ENCODE results near the gene CFAP46.

The CFAP46 gene

DNA sequence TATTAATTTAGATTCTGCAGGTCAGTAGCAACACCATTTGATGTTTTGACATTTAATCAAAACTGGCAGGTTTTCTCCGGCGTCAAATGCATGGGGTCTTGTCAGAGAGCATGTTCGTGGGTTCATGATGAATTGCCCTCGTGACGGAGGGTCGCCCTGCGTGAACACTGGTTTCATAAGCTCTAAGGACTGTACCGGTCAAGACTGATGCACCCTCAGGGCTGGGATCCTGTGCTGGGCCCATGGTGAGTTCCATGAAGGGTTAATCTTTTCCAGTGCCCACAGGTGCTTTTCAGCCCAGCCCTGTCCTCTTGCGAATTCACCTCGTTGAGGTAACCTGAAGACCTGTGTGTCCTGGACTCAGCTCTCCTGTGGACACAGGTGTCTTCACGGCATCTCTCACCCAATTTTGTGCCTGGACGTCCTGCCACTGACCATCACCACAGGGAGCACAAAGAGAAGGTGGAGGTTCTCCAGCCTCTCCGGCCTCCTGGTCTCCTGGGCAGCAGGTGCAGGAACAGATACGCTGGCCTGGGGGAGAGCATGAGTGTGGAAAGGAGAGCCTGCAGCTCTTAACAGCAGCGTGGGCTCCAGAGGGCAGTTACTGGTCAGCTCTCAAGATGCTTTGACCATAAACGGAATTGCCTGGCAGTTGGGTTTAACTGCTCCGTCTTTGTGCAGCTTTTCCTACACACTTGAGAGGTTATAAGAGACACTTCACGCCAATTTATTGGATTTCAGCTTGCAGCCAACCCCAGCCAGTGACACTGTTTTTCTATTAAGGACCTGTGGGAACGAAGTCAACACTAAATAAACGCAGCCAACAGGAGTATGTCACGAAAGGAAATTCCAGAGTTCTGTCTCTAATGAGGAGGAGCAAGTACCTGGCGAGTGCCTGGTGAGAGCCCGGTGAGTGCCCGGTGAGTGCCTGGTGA lies 37.4 kb upstream of the CFAP46 start:
- no peak for DNase-seq (ENCODE audit: low read depth in 2 of 2)

DNA sequence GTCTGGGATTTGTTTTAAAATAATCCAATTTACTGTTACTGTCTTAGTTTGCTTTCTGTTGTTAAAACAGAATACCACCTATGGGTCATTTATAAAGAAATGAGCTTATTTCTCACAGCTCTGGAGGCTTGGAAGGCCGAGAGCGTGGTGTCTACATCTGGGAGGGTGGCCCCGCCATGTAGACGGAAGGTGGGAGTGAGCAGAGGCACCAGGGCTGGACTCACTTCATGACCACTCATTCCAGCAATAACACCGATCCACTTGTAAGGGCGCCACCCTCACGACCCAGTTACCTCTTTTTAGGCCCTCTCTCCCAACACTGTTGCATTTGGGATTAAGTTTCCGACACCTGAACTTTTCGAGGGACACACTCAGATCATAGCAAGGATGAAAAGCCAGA lies 36.2 kb upstream of the CFAP46 start:
- no peak for DNase-seq (ENCODE audit: low read depth in 2 of 2)

DNA sequence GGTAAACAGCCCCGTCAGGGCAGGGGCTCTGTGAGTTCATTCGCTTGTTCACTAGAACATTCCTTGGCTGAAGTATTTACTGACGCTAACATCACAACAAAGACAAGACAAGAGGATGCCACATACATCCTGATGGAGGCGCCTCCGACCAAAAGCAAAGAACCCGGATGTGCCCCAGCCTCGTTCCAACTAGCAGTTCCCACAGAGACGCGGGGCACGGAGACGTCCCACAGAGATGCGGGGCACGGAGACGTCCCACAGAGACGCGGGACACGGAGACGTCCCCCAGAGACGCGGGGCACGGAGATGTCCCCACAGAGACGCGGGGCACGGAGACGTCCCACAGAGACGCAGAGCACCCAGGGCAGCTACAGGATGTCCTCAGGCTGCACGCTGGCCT lies 35.4 kb upstream of the CFAP46 start:
- no peak for DNase-seq (ENCODE audit: low read depth in 2 of 2)

DNA sequence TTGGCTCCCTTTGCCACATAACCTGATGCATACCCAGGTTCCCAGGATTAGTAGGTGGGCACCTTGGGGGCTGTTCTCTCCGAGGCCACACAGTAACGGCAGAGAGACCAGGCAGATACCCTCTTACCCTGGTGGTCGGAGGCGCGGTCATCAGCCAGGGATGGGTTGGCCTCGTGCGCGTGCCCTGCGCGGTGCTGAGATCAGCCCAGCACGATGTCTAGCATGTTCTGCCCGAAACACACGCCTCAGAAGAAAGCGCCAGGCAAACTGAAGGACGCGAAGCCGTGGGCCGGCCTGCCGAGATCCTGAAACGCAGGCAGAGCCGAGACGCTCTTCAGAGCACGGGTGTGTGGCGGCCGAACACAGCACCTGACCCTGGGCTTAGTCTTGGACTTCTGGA lies 34.7 kb upstream of the CFAP46 start:
- DNase-seq (ENCODE audit: low read depth in 2 of 2): no peak

DNA sequence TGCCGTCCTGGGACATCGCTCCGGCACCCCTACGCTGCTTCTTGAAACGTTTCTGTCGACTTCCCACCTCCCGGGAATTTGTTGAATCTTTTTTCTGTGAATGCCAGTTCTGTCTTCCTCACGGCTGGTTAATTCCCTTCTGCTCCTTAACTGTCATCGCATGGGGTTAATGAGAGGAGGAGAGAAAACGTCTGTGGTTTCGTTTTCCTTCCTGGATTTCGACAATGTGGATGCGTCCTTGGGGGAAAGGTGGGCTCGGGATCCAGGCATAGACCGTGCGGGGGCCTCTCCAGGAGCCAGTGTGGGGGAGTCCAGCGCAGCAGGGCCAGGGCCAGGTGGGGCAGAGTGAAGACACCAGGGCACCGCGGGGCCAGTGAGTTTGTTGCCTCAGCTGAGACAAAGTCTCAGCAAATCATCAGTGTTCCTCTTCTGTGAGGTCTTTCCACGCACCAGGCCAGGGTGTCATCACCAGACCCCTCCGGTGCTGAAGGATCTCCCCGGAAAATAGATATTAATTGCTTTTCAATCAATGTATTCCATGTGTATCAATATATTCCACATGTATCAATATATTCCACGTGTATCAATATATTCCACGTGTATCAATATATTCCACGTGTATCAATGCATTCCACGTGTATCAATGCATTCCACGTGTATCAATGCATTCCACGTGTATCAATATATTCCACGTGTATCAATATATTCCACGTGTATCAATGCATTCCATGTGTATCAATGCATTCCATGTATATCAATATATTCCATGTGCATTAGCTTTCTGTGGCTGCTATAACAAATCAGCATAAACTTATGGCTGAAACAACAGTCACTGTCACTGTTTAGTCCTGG lies 33.7 kb upstream of the CFAP46 start:
- no peak for DNase-seq (ENCODE audit: low read depth in 2 of 2)

DNA sequence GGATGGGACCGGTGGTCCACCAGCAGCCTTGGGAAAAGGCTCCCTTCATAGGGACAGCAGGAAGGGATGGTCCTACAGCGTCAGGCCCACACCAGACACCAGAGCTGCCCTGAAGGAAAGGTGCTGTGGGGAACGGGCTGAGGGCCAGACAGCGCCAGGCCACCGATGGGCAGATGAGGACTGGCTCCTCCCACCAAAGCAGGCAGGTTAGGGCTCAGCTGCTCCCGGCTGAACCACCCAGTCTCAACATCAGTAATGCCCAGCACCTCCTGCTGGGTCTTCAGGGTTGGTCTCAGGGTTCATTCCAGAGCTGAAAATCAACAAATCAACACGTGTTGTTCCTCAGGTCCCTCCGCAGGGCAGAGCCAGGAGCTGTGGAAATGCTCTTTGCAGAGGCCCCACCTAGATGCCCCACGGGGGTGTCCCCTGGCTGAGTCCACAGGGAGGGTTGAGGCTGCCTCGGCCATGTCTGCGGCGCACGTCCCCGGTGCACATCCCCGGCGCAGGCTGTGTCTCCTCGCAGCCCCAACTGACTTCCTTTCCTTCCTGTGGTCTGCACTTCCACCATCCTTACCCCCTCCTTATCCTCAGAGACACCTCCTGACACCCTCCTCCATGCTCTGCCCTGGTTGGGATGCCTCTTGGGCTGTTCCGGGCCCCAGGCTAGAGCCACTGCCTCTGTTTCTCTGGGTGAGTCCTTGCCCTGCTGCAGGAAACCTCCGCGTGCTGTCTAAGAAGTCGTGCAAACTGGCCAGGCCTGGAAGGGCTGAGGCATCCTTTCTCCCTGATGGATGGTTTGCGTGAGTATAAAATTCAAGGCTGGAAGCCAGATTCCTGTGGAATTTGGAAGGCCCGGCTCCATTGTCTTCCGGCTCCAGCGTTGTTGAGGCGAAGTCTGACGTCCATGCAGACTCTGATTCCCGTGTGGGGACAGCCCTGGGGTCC lies 32.8 kb upstream of the CFAP46 start:
- DNase-seq (ENCODE audit: low read depth in 2 of 2): no peak

DNA sequence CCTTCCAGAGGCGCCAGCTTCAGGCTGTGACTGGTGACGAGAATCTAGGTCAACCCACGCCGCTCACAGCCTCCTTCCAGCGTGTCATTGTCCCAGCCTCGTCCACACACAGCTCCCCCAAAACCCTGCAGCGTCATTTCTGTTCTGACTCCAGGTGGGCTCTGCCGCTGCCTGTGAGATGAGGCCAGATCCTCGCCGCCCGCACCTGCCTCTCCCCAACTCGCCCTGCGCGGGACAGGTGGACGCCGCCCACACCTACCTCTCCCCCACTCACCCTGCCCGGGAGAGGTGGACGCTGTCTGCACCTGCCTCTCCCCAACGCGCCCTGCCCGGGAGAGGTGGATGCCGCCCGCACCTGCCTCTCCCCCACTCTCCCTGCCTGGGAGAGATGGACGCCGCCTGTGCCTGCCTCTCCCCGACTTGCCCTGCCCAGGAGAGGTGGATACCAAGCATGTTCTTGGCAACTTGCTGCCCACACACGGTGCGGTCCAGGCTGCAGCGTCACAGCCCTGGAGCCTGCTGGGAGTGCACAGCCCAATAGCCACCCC lies 32.0 kb upstream of the CFAP46 start:
- DNase-seq (ENCODE audit: low read depth in 2 of 2): no peak

DNA sequence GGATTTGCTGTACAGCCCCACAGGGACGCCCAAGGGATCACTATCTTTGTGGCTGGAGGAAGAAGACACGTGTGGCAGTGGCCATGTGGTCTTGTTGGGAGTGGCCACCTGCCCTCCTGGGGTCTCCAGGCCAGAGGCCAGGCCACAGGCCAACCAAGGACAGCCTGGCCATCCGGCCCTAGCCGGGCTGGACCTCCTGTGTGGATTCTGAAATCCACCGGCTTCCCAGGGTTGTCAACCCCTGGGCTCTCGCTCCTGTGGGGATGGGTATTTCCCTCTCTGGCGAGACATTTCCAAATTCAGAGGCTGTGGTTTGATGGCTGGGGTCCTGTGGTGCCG lies 31.5 kb upstream of the CFAP46 start:
- no peak for DNase-seq (ENCODE audit: low read depth in 2 of 2)

DNA sequence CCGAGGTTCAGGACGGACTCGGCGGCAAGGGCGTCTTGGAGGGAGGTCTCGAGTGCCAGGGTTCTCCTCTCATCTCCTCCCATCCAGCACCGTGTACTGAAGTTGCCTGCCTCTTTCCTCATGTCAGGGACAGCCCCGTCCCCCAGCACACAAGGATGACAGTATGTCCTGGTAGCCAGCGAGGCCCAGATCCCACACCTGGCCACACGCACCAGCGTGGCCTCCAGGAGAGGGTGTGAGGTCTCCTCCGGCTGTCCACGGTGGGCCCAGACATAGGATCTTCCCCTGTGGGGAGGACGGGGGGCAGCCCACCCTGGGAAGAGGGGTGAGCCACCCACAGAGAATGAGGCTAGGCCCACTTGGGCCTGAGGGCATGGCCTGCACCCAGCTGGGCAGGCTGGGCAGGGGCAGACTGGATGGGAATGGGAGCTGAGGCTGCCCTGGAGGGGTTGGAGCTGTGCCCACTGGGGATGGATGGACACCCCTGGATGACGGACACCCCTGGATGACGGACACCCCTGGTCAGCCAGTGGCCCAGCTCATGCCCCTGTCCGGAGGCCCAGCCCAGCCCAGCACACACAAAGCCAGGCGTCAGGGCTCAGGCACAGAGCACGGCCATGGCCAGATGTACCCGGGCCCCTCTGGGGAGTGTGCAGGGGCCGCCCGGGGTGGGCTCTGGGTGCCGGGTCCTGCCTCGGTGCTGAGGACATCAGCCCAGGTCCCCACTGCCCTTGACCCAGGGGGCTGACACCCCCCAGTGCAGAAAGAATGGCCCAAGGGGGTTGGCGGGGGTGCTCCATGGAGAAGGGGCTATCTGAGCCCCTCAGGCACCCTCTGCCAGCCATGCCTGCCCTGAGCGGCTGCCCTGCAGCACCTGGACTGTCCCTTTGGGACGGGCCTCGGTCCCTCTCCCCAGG lies 30.9 kb upstream of the CFAP46 start:
- DNase-seq (ENCODE audit: low read depth in 2 of 2): no peak

DNA sequence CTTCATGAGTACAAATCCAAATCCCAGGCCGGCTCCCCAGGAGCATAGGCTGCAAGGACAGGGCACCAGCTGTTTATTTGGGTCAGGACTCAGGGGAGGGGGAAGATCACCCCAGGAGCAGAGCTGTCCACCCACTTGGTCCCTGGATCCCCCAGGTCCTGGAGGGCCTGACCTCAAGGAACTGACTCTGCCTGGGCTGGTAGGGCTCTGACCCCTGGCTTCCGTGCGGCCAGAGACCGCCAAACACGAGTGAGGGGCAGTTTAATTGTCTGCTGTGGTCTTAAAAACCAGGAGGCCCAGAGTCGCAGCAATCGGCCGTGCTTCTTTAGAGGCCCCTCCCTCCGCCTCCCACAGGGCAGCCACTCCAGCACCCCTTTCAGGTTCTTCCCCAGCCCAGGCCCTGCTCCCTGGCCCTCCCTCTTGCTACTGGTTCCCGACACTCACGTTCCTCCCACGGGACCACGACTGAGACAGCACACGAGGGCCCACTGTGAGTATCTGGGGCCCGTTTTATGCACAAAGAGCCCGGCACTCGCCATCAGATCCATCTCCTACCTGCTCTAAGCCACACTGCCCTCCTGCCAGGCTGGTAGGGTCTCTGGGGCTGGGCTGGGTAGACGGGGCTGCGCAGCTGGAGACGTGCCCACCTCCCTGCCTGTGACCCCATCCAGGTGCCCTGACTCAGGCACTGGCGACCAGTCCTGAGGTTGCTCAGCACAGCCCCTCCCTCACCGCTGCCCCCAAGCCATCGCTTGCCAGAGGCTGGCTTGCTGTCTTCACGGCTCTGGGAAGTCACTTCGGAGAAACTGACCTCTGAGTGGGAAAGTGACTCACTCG lies 30.0 kb upstream of the CFAP46 start:
- DNase-seq (ENCODE audit: low read depth in 2 of 2): no peak

DNA sequence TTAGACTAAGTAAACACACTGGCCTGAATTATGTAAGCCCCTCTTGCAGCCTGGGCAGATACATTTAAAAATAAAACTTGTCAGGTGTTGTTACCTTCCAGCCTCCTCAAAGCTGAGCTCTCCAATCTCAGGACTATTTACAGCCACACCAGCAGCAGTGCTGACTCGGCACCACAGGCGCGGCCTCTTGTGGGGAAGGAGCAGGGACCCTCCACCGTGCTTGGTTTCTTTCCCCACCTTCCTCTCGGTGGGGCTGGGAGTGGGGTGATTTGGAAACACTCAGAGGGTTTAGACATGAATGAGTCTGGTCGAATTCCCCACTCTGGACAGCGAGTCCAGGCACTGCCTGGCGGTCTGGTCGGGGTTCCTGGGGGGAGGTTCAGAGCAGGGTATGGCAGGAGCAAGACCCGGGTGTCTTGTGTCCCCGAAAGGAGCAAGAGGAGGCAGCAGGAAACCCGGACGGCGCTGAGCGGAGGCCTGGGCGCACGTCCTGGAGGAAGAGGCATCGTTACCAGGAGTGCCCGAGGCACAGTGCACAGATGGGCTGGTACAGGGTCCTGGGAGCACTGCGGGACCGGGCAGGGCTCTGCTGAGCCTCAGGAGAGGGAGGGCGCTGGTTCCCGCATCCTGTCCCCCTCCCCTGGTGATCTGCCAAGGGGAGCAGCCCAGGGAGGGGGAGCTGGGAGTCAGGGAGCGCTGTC lies 29.2 kb upstream of the CFAP46 start:
- DNase-seq (ENCODE audit: low read depth in 2 of 2): no peak

DNA sequence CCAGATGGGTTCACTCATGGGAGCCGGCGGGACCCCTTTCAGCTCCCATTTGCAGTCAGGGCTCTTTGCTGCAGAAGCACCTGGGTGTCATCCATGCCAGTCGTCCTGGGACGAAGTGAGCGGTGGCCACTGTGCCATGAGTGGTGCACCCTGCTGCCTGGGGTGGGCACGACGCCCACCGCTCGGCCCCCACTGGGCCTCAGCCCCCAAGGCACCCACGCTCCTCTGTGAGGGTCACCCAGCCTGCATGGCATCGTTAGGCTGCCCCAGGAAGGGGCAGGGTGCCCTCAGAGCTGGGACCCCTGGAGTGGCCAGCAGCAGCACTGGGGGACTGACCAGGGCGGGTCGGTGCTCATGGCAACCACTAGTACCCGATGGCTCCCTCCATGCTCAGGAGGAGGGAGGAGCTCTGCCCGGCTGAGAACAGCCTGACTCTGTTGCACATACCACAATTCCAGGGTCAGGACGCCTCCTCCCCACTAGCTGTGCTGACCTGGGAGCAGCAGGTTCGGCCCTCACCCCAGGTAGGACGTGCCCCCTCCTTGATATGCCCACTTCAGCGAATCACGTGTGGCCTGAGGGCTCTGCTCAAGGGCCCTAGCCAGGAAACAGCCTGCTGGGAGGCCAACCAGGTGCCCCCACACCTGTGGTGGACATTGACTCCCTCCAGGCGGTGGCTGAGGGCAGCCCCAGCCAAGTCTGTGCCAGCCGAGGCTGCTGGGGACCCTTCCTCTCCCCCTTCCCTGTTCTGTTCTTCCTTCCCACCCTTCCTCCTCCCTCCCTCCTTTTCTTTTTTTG lies 28.5 kb upstream of the CFAP46 start:
- no peak for DNase-seq (ENCODE audit: low read depth in 2 of 2)

DNA sequence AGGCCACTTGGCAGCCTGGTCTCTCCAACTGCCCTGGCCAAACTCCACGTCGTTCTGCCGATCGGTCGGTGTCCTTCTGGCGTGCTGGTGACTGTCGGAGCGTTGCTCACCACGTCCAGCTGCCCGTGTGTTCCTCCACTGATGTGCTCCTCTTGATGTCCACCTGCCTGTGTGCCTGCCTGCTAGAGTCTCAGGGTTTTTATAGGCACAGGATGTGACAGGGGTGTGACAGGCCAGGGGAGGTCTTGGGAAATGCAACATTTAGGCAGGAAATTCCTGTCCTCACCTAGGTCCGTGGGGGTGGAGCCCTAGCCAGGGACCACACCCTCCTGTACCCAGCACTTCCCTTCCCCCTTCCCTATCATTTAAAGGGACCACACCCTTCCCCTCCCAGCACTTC lies 25.2 kb upstream of the CFAP46 start:
- no peak for DNase-seq (ENCODE audit: low read depth in 2 of 2)

DNA sequence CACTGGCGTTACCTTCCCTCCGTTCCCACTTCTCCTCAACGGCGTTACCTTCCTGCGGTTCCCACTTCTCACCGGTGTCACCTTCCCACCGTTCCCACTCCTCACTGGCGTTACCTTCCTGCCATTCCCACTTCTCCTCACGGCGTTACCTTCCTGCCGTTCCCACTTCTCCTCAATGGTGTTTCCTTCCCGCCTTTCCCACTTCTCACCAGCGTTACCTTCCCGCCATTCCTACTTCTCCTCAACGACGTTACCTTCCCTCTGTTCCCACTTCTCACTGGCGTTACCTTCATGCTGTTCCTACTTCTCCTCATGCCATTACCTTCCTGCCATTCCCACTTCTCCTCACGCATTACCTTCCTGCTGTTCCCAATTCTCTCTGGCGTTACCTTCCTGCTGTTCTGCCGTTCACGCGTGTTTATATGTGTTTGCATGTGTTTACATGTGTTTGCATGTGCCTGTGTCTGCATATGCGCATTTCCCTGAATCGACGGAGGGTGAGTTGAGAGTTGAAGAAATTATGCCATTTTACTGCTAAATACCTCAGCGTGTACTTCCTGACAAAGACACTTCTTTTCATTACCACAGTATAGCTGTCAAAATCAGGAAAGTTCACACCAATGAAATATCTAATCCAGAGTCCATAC lies 23.2 kb upstream of the CFAP46 start:
- DNase-seq (ENCODE audit: low read depth in 2 of 2): no peak

DNA sequence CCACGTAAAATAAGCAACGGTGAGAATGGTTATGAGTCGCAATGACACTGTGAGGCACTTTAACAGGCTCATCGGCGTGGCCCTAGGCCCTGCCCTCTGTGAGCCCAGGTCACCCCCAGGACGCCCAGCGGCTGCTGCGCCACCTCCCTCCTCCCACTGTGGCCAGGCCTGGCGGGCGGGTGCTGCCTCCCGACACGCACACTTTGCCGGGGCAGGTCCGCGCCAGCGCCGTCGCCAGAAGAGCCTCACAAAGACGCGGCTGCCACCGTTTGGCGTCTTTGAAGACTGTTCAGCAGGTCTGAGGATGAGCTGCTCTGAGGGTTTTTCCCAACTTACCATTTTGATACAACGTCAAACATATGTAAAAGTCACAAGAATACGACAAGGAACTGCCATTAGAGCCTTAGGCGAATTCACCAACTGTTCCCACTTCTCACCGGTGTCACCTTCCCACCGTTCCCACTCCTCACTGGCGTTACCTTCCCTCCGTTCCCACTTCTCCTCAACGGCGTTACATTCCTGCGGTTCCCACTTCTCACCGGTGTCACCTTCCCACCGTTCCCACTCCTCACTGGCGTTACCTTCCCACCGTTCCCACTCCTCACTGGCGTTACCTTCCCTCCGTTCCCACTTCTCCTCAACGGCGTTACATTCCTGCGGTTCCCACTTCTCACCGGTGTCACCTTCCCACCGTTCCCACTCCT lies 22.5 kb upstream of the CFAP46 start:
- DNase-seq (ENCODE audit: low read depth in 2 of 2): peak in 1 of 2 donors; percentile 11

DNA sequence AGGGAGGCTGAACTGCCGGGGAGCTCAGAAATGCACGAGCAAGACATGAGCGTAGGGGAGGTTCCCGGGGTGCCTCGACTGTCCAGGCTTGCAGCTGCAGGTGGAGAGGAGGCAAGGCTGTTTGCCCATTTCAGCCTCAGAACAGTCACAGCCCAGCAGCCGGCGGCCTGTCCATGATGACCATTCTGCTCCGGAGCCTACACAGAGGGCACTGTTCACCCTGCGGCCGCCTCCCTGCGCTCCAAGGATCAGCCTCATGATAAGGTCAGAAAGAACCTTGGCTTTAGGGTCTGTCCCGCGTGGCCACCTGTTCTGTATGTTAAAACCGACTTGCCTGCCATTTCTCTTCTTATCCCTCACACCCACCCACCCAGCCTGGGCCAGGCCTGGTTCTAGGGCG lies 21.9 kb upstream of the CFAP46 start:
- DNase-seq (ENCODE audit: low read depth in 2 of 2): no peak

DNA sequence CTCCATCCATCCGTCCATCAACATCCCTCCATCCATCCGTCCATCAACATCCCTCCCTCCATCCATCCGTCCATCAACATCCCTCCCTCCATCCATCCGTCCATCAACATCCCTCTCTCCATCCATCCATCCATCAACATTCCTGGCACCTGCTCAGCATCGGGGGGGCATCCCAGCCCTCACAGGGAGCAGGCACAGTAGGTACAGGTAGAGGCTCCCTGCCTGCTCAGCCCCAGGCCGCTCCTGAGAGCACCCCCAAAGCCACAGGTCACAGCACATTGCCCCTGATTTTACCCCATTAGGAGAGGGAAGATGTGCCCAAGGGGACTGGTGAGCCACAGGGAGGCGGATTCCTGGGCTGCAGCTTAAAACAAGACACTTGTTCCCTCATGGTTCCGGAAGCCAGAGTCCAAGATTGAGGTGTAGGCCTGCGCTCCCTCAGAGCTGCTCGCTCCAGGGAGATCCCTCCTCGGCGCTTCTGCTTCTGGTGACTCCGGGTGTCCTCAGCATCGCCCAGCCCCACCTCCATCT lies 21.1 kb upstream of the CFAP46 start:
- DNase-seq (ENCODE audit: low read depth in 2 of 2): no peak

All from stimulated activated CD4-positive, alpha-beta T cell treated with anti-CD3 and anti-CD28 coated beads, Interleukin-4, amount 100 ng/mL, for 48 hours (primary cell).